ENCODE measurements around the gene BLZF1.
"Not testable (repeated sequence)": the region's sequence is repeated elsewhere in the genome, so short reads cannot be mapped to it uniquely, and the experiment has no call there.

The BLZF1 gene

GRCh38 chr1:169367686-169368405 lies at the start of gene BLZF1, which contains the start of gene NME7:
Gene BLZF1, plus strand, starts transcription at chr1:169368195. Its CDS starts 1,328 bp downstream, at chr1:169369523.
Gene NME7, minus strand, starts transcription at chr1:169367797. Its CDS starts 87 bp downstream, at chr1:169367710.
- peaks cover 21% of the 10 kb centered on the region for H3K4me1 Mint-ChIP-seq (ENCODE audit: low read depth)
- peaks cover 5% of the 10 kb centered on the region for H3K9me3 Mint-ChIP-seq
- H3K36me3 Mint-ChIP-seq (ENCODE audit: low read depth) = peaks cover 24% of the 10 kb centered on the region
- no peaks in the 10 kb centered on the region for H3K27me3 Mint-ChIP-seq
- no peak within 1 kb of the TSS for H3K27ac Mint-ChIP-seq
- no peak within 1 kb of the TSS for H3K4me3 Mint-ChIP-seq

- H3K9me3 Mint-ChIP-seq = no peaks in the 10 kb centered on the region
- no peaks in the 10 kb centered on the region for H3K27me3 Mint-ChIP-seq
Measured at GRCh38 chr1:169318536-169319244, 49.3 kb upstream of the BLZF1 start.

GRCh38 chr1:169321539-169321938 lies 46.5 kb upstream of the BLZF1 start:
- Mint-ChIP-seq H3K27me3 (no peaks in the 10 kb centered on the region), H3K4me3 (no peak overlapping the region)

More at GRCh38 chr1:169318536-169319244, 49.3 kb upstream of the BLZF1 start:
- Mint-ChIP-seq H3K27ac (no peak overlapping the region), H3K36me3 (ENCODE audit: low read depth) (peaks cover 22% of the 10 kb centered on the region), H3K4me1 (ENCODE audit: low read depth) (peaks cover 8% of the 10 kb centered on the region), H3K4me3 (no peak overlapping the region)

GRCh38 chr1:169322138-169322537 lies 45.9 kb upstream of the BLZF1 start:
- Mint-ChIP-seq H3K27me3 (no peaks in the 10 kb centered on the region), H3K36me3 (ENCODE audit: low read depth) (peaks cover 22% of the 10 kb centered on the region), H3K27ac (no peak overlapping the region), H3K4me1 (ENCODE audit: low read depth) (peaks cover 21% of the 10 kb centered on the region), H3K9me3 (no peaks in the 10 kb centered on the region), H3K4me3 (no peak overlapping the region)

More at GRCh38 chr1:169321539-169321938, 46.5 kb upstream of the BLZF1 start:
- H3K27ac Mint-ChIP-seq = no peak overlapping the region
- peaks cover 15% of the 10 kb centered on the region for H3K4me1 Mint-ChIP-seq (ENCODE audit: low read depth)
- H3K9me3 Mint-ChIP-seq = no peaks in the 10 kb centered on the region
- peaks cover 22% of the 10 kb centered on the region for H3K36me3 Mint-ChIP-seq (ENCODE audit: low read depth)

- H3K36me3 Mint-ChIP-seq (ENCODE audit: low read depth) = peaks cover 25% of the 10 kb centered on the region
- H3K4me1 Mint-ChIP-seq (ENCODE audit: low read depth) = peaks cover 37% of the 10 kb centered on the region
- no peak overlapping the region for H3K4me3 Mint-ChIP-seq
- peaks cover 9% of the 10 kb centered on the region for H3K9me3 Mint-ChIP-seq
- no peaks in the 10 kb centered on the region for H3K27me3 Mint-ChIP-seq
- H3K27ac Mint-ChIP-seq = no peak overlapping the region
Measured at GRCh38 chr1:169325117-169325516, 42.9 kb upstream of the BLZF1 start.

GRCh38 chr1:169326261-169326955 lies 41.6 kb upstream of the BLZF1 start:
- peaks cover 36% of the 10 kb centered on the region for H3K4me1 Mint-ChIP-seq (ENCODE audit: low read depth)
- no peaks in the 10 kb centered on the region for H3K27me3 Mint-ChIP-seq
- H3K36me3 Mint-ChIP-seq (ENCODE audit: low read depth) = peaks cover 34% of the 10 kb centered on the region
- peak overlapping the region; percentile 70 for H3K27ac Mint-ChIP-seq
- peak overlapping the region; percentile 52 for H3K4me3 Mint-ChIP-seq
- peaks cover 10% of the 10 kb centered on the region for H3K9me3 Mint-ChIP-seq

- H3K4me1 Mint-ChIP-seq (ENCODE audit: low read depth) = peaks cover 32% of the 10 kb centered on the region
- H3K9me3 Mint-ChIP-seq = peaks cover 10% of the 10 kb centered on the region
- H3K4me3 Mint-ChIP-seq = peak overlapping the region; percentile 52
- H3K27me3 Mint-ChIP-seq = no peaks in the 10 kb centered on the region
- peak overlapping the region; percentile 70 for H3K27ac Mint-ChIP-seq
- H3K36me3 Mint-ChIP-seq (ENCODE audit: low read depth) = peaks cover 29% of the 10 kb centered on the region
Measured at GRCh38 chr1:169326956-169327268, 41.1 kb upstream of the BLZF1 start.

- Mint-ChIP-seq H3K9me3 (peaks cover 10% of the 10 kb centered on the region), H3K4me3 (no peak overlapping the region), H3K27me3 (no peaks in the 10 kb centered on the region), H3K27ac (peak overlapping the region; percentile 14), H3K36me3 (ENCODE audit: low read depth) (peaks cover 25% of the 10 kb centered on the region), H3K4me1 (ENCODE audit: low read depth) (peaks cover 28% of the 10 kb centered on the region)
Measured at GRCh38 chr1:169327875-169328274, 40.1 kb upstream of the BLZF1 start.

GRCh38 chr1:169329383-169329782 lies 38.6 kb upstream of the BLZF1 start:
- H3K27me3 Mint-ChIP-seq = no peaks in the 10 kb centered on the region
- no peak overlapping the region for H3K27ac Mint-ChIP-seq
- peaks cover 33% of the 10 kb centered on the region for H3K36me3 Mint-ChIP-seq (ENCODE audit: low read depth)
- H3K4me3 Mint-ChIP-seq = no peak overlapping the region
- H3K4me1 Mint-ChIP-seq (ENCODE audit: low read depth) = peaks cover 36% of the 10 kb centered on the region
- peaks cover 10% of the 10 kb centered on the region for H3K9me3 Mint-ChIP-seq

- H3K27me3 Mint-ChIP-seq = no peaks in the 10 kb centered on the region
- no peak overlapping the region for H3K4me3 Mint-ChIP-seq
- peaks cover 38% of the 10 kb centered on the region for H3K36me3 Mint-ChIP-seq (ENCODE audit: low read depth)
- peaks cover 14% of the 10 kb centered on the region for H3K9me3 Mint-ChIP-seq
- H3K4me1 Mint-ChIP-seq (ENCODE audit: low read depth) = peaks cover 39% of the 10 kb centered on the region
- no peak overlapping the region for H3K27ac Mint-ChIP-seq
Measured at GRCh38 chr1:169330927-169331326, 37.1 kb upstream of the BLZF1 start.

GRCh38 chr1:169334727-169335126 lies 33.3 kb upstream of the BLZF1 start:
- Mint-ChIP-seq H3K9me3 (peaks cover 18% of the 10 kb centered on the region), H3K4me1 (ENCODE audit: low read depth) (peaks cover 25% of the 10 kb centered on the region), H3K36me3 (ENCODE audit: low read depth) (peaks cover 48% of the 10 kb centered on the region)
- H3K4me3 Mint-ChIP-seq, H3K27me3 Mint-ChIP-seq, H3K27ac Mint-ChIP-seq: not testable (repeated sequence)

- Mint-ChIP-seq H3K9me3 (peaks cover 24% of the 10 kb centered on the region), H3K36me3 (ENCODE audit: low read depth) (peaks cover 43% of the 10 kb centered on the region), H3K4me1 (ENCODE audit: low read depth) (peaks cover 33% of the 10 kb centered on the region)
- H3K27ac Mint-ChIP-seq, H3K27me3 Mint-ChIP-seq, H3K4me3 Mint-ChIP-seq: not testable (repeated sequence)
Measured at GRCh38 chr1:169336947-169337715, 30.9 kb upstream of the BLZF1 start.

- Mint-ChIP-seq H3K27ac (no peak overlapping the region), H3K4me1 (ENCODE audit: low read depth) (peaks cover 33% of the 10 kb centered on the region), H3K4me3 (no peak overlapping the region), H3K9me3 (peaks cover 24% of the 10 kb centered on the region), H3K36me3 (ENCODE audit: low read depth) (peaks cover 43% of the 10 kb centered on the region), H3K27me3 (no peaks in the 10 kb centered on the region)
Measured at GRCh38 chr1:169338617-169339016, 29.4 kb upstream of the BLZF1 start.

- no peak overlapping the region for H3K4me3 Mint-ChIP-seq
- H3K27ac Mint-ChIP-seq = peak overlapping the region; percentile 19
- H3K9me3 Mint-ChIP-seq = peaks cover 24% of the 10 kb centered on the region
- peaks cover 36% of the 10 kb centered on the region for H3K36me3 Mint-ChIP-seq (ENCODE audit: low read depth)
- peaks cover 22% of the 10 kb centered on the region for H3K4me1 Mint-ChIP-seq (ENCODE audit: low read depth)
- no peaks in the 10 kb centered on the region for H3K27me3 Mint-ChIP-seq
Measured at GRCh38 chr1:169339773-169340172, 28.2 kb upstream of the BLZF1 start.

All from stimulated activated naive CD8-positive, alpha-beta T cell treated with anti-CD3 and anti-CD28 coated beads, Interleukin-15, Interleukin-2, amounts not matched to agents 100 ng/mL and 50 ng/mL, for 24 hours (primary cell).